ENCODE measurements around the gene LBX1. TPM values are rescaled to one million over a fixed set of nuclear protein-coding genes. Genes with fewer than 3 reads are reported as not detected.

The LBX1 gene
- total and polyA plus RNA-seq, 2 donors (not counting 3 experiments of a cell fraction or from before 2014, with no cell fraction given): not detected

DNA sequence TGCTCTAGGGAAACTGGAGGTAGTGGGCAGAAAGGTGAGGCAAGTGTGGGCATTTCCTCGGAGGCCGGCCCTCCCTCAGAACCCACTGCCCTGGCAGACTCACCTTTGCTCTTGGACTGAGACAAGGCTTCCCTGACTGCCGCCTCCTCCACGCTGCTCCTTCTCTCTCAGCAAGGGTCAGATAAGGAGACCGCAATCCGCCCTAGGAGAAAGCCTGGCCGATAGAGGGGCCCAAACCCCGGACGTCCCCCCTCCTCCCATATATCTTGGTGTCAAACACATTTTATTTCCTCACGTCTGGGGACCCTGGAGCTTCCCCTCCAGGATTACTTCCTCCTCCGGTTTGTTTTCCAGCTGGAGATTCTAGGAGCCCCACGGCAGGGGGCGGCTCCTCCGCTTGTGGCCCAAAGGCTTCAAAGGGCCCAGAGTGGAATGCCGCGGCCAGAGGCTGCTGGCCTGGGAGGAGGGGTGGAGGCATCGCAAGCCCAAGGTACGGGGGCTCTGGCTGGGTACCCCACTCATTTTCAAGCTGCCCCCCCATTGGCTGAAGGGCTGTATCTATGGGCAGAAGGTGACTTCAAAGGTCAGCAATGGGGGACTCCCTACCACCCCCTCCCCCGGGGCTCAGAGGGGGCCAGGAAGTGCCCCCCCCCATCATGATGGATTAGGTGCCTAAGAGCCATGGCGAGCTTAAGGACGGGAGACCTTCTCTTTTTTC, 31.7 kb upstream of the LBX1 start:
- DNase-seq (ENCODE audit: low read depth, low spot score) (no peak), FAIRE-seq (no peak)
- no peak overlapping the region for H3K4me2 ChIP-seq (ENCODE audit: insufficient read depth, low read length)
- no peak overlapping the region for H3K27ac ChIP-seq (ENCODE audit: insufficient read depth, low read depth, low read length)
- no peak overlapping the region for H2AFZ ChIP-seq (ENCODE audit: low read depth, low read length)
- no TSS peak for BruUV-seq (replicated peaks)
- H3K36me3 ChIP-seq (ENCODE audit: control insufficient read depth in 2 of 2, extremely low read depth in 1 of 2, insufficient read depth in 2 of 2, low read length in 2 of 2): no peaks in the 10 kb centered on the region
- ChIA-PET POLR2A (no interaction called here), CTCF (interaction anchor here (1.0 to 2.0 kb wide), 2 partner anchors 12 to 22 kb away, joined by 3 to 8 read pairs; no protein-coding TSS in a partner anchor)
- H3K9me1 ChIP-seq (replicated peaks; ENCODE audit: control insufficient read depth, extremely low read depth, insufficient read depth, low read length): no peaks in the 10 kb centered on the region
- no peaks in the 10 kb centered on the region for H3K9me3 ChIP-seq (replicated peaks; ENCODE audit: control insufficient read depth, insufficient read depth, low read length)
- dilution Hi-C loops (cut with MboI; ENCODE audit: extremely low pct_ligation_motif_present, low sequenced_read_pairs) (no loop called here), intact Hi-C loops (cut with micrococcal nuclease) (no loop called here)
- H3K4me1 ChIP-seq (ENCODE audit: control insufficient read depth, extremely low read depth, insufficient read depth, low read length): no peaks in the 10 kb centered on the region
- peaks cover 10 to 16% of the 10 kb centered on the region in 2 experiments for H3K27me3 ChIP-seq (ENCODE audit: control insufficient read depth in 2 of 2, insufficient read depth in 2 of 2, low read length in 2 of 2)
- H4K20me1 ChIP-seq (replicated peaks; ENCODE audit: control insufficient read depth, extremely low read depth, insufficient read depth, low read length): no peaks in the 10 kb centered on the region
- no peak overlapping the region for H3K9ac ChIP-seq (replicated peaks; ENCODE audit: extremely low read depth, insufficient read depth, low read length)
- no peak overlapping the region for H3K4me3 ChIP-seq (replicated peaks in 1 of 3; ENCODE audit: insufficient read depth in 1 of 3, low read depth in 1 of 3, low read length in 3 of 3)
- TF ChIP-seq, protein P1, sequence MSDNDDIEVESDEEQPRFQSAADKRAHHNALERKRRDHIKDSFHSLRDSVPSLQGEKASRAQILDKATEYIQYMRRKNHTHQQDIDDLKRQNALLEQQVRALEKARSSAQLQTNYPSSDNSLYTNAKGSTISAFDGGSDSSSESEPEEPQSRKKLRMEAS (IDR thresholded peaks at IDR 0.05; ENCODE audit: insufficient read depth, insufficient read length): no peak
- TF ChIP-seq MYC (IDR thresholded peaks at IDR 0.05; ENCODE audit: low read depth, low read length) (no peak), EZH2 (IDR thresholded peaks at IDR 0.05; ENCODE audit: borderline replicate concordance, low read depth, low read length, severe bottlenecking) (no peak), FOS (IDR thresholded peaks at IDR 0.05; ENCODE audit: borderline replicate concordance, insufficient read depth, low read length) (no peak), JUN (IDR thresholded peaks at IDR 0.05; ENCODE audit: borderline replicate concordance, insufficient read depth, insufficient read length, low read depth) (no peak), POLR2AphosphoS5 (IDR thresholded peaks at IDR 0.05; ENCODE audit: insufficient read depth, low read depth, low read length) (no peak), POLR2A (IDR thresholded peaks at IDR 0.05; ENCODE audit: low read depth, low read length) (no peak), GATA2 (IDR thresholded peaks at IDR 0.05; ENCODE audit: insufficient read depth, insufficient read length, low read depth, low read length) (no peak)
- TF ChIP-seq, protein P2, sequence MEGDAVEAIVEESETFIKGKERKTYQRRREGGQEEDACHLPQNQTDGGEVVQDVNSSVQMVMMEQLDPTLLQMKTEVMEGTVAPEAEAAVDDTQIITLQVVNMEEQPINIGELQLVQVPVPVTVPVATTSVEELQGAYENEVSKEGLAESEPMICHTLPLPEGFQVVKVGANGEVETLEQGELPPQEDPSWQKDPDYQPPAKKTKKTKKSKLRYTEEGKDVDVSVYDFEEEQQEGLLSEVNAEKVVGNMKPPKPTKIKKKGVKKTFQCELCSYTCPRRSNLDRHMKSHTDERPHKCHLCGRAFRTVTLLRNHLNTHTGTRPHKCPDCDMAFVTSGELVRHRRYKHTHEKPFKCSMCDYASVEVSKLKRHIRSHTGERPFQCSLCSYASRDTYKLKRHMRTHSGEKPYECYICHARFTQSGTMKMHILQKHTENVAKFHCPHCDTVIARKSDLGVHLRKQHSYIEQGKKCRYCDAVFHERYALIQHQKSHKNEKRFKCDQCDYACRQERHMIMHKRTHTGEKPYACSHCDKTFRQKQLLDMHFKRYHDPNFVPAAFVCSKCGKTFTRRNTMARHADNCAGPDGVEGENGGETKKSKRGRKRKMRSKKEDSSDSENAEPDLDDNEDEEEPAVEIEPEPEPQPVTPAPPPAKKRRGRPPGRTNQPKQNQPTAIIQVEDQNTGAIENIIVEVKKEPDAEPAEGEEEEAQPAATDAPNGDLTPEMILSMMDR (IDR thresholded peaks at IDR 0.05; ENCODE audit: extremely low read depth in 1 of 2, insufficient read depth in 1 of 2, low read depth in 1 of 2, low read length in 2 of 2): no peak
- no peaks in the 10 kb centered on the region for H3K79me2 ChIP-seq (ENCODE audit: control insufficient read depth, insufficient read depth, low read length)
